ENCODE results near the gene SUPT5H.

- TF ChIP-seq CTCF (IDR thresholded peaks at IDR 0.05; ENCODE audit: low read depth, low read length) (no peak), EZH2phosphoT487 (IDR thresholded peaks at IDR 0.05; ENCODE audit: low read depth) (no peak)
These were observed 40.0 kb upstream of the SUPT5H start for GRCh38 chr19:39405261-39405957.
